NCI-H2196 (cell line): Measurements from ENCODE around the gene COPG2.

Experiments used
- DNase-seq: peaks from one replicate; lab custom pipeline; 2025; ENCODE audit not compliant: unreplicated experiment; lab: John Stamatoyannopoulos, UW

COPG2 gene

GRCh38 chr7:130506358-130506757, 162.2 kb downstream of the COPG2 start:
- no peak for DNase-seq

- DNase-seq: no peak
Observed at GRCh38 chr7:130505753-130506152, 162.8 kb downstream of the COPG2 start.

DNA sequence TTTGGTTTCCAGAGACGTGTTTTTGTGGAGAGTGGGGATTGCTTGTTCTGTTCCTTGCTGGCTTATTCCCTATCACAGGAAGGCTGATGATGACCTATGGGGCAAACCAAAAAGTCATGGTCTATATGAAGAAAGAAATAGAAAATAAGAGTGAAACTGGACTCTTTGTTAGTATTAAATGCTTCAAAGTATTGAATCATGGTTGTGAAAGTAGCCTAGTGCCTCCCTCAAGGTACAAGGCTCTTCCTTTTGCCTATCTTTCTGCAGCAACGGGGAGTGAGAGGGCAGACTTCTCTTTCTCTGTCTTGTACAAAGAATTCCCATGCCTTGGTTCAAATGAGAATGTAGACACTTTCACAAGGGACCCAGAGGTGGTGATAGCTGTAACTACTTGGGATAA, 167.6 kb downstream of the COPG2 start:
- DNase-seq: no peak

GRCh38 chr7:130500463-130500862, 168.1 kb downstream of the COPG2 start:
- peak; percentile 8 for DNase-seq

DNA sequence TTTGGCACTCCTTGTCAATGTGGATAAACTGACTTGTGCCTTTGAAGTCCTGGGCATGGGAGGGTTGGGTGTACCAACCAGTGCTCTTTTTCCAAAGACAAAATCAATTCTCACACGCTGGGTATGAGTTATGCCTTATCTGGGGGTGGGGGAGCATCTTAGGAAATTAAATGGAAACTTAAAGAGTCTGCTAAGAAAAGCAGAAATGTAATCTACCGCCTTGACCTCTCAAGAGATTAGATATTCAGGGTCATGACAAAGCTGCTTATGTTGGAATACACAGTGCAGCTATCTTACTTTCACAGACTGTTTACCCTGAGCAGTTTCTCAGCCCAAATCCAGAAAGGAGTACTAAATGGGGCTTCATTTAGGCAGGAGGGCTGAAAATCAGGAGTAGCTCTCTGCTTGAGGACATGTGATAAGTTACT, 174.1 kb downstream of the COPG2 start:
- no peak for DNase-seq

DNA sequence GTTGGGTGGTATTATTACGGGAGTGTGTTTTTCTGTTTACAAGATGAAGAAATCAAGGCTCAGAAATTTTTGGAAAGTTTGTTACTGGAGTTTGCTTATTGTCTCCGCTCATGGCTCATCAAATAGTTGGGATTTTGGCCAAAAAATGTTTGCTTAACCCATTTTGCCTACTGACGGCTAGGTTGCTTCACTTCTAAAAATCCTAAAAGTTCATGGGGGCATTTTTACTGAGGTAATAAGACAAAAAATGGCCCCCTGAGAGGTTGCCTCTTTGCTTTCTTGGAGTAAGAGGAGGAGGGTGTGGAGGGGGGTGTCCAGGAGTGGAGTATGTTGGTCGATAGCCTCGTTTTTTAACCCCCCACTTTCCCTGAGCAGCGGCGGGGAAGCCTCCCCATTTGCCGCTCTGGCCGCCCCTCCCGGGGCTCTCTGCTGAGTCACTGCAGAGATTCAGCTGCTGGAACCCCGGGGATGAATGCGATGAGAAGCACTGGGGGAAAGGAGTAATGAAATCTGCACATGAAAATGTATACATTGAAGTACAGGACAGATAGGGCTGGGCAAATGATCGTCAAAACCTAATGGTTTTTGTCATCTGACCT, 175.2 kb downstream of the COPG2 start:
- DNase-seq: no peak

DNA sequence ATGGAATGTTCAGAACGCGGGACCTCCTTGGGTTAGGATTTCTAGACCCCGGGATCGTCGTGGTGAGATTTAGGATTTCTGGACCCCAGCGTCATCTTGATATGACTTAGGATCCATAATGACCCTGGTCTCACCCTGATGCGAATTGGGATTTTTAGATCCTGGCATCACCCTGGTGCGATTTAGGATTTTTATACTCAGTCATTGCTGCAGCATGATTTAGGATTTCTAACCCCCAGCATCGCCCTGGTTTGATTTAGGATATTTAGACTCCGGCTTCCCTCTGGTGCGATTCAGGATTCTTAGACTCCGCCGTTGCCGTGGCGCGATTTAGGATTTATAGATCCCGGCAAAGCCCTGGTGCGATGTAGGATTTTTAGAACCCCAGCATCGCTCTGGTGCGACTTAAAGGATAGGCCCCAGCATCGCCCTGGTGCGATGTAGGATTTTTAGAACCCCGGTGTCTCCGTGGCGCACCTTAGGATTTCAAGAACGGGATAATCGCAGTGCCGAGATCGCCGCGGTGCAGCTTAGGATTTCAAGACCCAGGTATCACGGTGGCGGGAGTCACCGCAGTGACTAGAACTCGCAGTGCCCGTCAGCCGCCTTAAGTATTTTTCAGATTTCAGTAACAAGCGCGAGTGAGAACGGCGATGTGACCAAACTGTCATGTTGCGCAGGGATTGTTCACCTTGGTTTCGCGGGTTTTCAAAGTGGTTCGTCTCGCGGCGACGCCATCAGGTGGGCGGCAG, 175.8 kb downstream of the COPG2 start:
- no peak for DNase-seq

GRCh38 chr7:130491841-130492522, 176.6 kb downstream of the COPG2 start, which contains the start of gene MEST:
Gene MEST (plus strand): TSS chr7:130492085. CDS start chr7:130492314, 229 bp downstream.
- DNase-seq: no peak

DNA sequence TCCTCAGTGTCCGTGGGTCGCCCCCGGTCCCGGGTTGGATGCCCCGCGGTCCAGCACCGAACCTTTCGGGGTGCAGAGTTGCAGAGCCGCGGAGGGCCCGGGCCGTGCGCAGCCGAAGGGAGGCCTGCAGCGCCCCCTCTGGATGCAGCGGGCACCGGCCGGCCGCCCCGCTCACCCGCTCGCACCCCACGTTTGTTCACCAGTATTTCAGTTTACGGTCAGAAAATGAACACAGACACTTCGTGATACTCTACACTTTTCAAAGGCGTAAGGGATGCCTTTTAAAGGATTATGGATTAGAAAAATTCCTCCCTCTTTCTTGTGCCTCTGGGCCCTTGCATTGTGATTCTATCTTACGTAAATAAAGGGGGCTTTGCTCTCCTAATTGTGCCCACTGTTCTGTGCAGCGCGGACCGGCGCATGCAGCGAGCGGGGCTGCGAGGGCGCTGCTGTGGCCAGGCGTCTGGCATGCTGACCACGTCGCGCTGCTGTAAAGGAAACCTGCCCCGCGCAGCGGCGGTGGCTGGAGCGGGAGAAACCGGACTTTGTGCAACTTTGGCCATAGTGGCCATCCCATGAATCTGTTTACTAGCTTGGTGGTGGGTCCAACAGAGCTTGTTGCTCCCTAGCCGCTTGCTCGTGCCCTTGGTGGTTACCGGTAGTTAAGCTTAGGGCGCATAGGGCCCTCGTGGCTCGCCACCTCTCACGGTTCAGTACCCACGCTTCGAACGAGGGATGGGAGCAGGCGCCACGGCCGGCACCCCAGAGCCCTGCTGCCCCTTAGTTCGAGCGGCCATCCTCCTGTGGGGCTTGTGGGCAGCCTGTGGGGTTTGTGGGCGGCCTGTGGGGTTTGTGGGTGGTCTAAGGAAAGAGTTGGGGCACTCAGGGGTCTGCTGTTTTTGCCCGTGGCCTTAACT, 177.4 kb downstream of the COPG2 start:
- no peak for DNase-seq

DNA sequence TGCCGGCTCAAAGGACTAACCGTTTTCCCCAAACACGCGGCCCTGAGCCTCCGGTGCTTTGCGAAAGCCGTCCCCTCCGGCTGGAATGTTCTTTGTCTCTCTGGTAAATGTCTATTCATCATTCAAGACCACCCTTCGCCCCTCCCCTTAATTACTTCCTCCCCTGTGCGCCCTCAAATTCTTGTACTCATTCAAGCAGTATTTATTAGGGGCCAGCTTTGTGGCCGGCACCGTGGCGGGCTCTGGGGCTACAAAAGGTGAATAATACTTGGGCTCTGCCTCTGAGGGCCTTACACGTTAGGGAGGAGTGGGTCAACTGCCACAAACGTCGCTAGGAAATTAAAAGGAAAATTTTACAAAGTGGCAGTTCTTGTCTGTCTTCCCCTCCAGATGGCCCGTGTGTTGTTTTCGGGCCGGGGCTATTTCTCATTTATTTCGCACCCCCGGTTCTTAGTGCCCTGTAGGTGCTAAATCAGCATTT, 178.2 kb downstream of the COPG2 start:
- DNase-seq: no peak

DNA sequence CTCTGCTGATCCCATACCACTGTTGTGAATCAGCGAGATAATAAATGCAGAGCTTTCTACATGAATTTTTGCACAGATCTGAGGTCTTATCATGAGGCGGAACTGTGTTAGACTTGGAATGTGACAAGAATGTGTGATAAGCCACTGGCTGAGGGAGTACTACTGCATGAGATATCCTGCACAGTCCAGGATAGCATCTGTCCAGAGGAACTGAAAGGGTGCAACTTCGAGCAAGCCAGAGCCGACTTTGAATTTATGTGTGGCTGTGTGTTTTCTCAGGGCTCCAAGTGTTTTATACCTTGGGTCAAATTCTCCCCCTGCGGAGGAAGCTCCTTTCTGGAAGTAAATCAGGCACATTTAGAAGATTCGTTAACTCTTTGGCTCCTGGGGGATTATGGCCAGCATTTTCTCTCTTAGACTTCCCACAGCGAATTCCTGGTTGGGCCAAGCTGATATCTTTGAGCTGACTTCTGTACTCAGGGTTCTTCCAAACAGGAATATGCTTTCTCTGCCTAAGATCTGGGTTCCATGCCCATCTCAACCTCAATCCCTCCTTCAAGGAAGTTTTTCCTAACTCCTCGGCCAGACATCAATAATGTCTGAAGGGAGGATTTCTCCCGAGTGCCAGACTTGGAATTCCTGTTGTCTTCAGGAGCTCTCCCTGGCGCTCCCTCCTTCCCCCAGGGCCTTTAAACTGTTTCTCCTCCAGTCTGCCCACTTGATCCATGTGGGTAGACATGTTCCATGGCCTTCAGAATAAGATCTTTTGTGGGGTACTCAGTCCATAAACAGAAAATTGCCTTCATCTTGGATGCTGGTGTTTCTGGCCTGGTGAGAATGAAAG, 179.2 kb downstream of the COPG2 start:
- no peak for DNase-seq

DNA sequence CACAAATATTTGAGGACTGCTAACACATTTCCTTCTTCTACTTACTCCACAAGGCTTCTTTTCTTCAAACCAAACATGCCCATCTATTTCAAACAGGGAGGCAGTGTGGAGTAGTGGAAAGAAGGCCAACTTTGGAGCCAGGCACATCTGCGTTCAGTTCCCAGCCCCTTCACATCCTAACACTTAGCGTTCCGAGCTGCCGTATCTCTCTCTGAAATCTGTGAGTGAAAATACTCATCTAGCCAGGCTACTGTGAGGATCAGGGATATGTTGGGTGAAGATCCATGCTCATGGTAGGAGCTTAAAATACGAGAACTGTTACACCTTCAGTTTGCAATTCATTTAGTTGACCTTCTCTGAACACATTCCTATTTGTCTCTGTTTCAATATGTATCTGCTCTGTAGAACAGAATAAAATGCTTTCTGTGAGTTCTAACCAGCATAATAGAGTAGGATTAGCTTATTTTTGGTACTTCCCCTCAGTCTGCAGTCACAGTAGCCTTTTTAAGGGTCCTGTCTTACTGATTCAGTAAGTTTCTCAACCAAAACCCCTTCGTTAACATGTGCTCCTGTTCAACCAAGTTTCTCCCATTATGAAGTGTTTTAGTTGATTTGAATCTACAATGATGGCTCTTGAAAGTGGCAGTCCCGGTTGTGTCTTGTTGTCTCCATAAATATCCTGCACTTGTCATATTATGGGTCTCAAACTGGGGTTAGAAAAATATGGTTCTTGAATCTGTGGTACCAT, 180.0 kb downstream of the COPG2 start:
- DNase-seq: no peak

DNA sequence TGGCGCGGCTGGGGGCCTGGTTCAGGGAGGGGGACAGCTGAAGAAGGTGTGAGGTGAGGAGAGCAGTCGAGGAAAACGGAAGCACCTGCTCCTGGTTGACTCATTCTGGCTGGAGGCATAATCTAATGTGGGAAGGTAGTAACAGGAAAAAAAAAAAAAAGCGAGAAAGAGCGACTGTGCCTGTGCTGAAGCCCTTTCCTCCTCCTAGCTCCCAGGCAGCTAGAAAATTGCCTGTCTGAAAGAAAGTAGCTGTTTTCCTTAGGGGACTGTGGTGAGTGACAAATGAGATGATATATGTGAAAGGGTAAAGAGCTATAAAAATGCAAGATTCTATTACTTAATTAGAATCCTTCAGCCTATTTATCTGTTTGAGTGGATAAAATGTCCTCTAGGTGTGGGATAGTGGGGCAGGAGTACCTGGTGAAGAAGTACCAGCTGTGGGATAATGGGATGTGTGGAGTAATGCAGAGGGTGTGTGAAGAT, 181.6 kb downstream of the COPG2 start:
- no peak for DNase-seq

GRCh38 chr7:130486114-130486953, 182.2 kb downstream of the COPG2 start:
- DNase-seq: peak; percentile 97

DNA sequence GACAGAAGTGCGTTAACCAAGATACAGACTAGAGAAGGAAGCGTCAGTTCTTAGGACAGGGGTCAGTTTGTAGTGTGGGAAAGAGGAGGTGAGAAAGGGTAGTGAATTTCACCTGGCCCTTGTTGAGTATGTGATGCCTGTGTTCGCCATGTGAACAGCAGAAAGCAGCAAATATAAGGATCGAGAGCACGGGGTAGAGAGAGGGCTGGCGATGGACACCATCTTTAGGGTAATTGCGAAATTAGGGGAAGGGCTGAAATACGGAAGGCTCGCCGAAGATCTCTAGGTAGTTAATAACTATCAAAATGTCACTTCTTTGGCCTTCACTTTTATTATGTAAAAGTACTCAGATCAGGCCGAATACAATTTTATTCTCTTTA, 182.8 kb downstream of the COPG2 start:
- no peak for DNase-seq

- no peak for DNase-seq
Observed at GRCh38 chr7:130483031-130483430, 185.5 kb downstream of the COPG2 start.

GRCh38 chr7:130481898-130482297, 186.7 kb downstream of the COPG2 start:
- DNase-seq: no peak

- DNase-seq: no peak
Observed at GRCh38 chr7:130479716-130480400, 188.7 kb downstream of the COPG2 start.
